K562 (cell line): ENCODE measurements around the gene UTS2R. TPM values are rescaled to one million over a fixed set of nuclear protein-coding genes. Genes with fewer than 3 reads are reported as not detected.

Experiments used
- ATAC-seq: fragments of 200-7000 bp; cut with Tn5 transposase; 3 replicates; pipeline ENCODE4 v1.9.1; 2020; ENCODE audit warnings: moderate library complexity
- BruUV-seq: library from RNA; stranded (reverse); fragments of 400-500 nt; replicated peaks from 2 replicates; lab custom pipeline; 2021; lab: Mats Ljungman, UMichigan
- CTCF ChIA-PET: fragments of 300-600 bp; formaldehyde crosslinking; extraction: SDS; loops from one replicate; lab custom pipeline; 2021; ENCODE audit warnings: low intra/inter-chr PET ratio; lab: Yijun Ruan, JAX
- POLR2A ChIA-PET: fragments of 300-600, 350-650 bp; sonication (Branson Sonifier 250); formaldehyde crosslinking; extraction: SDS; loops from one replicate; lab custom pipeline; 2021; ENCODE audit warnings: antibody characterized with exemption, inconsistent platforms; lab: Yijun Ruan, JAX
- DNase-seq, 4 experiments: peaks; one replicate each; pipeline versions ENCODE4 v3.0.0 to v3.0.0-alpha.2; 2011 to 2018; ENCODE audit warnings: low spot score in 3 of 4, mixed read lengths in 3 of 4; ENCODE audit errors: extremely low read depth in 1 of 4
- FAIRE-seq: peaks from 2 replicates; lab custom pipeline; 2011; peaks lifted over from hg19 to GRCh38; lab: Jason Lieb, UNC
- H2AFZ ChIP-seq: 2 replicates; pipeline ENCODE4 v1.6.0; 2011; ENCODE audit warnings: low read depth, low read length, control low read depth, inconsistent platforms
- H3K27ac ChIP-seq: fragments of 200-600 bp; 3 replicates; pipeline ENCODE4 v1.8.0; 2011; ENCODE audit warnings: low read depth, mild to moderate bottlenecking, control low read depth, inconsistent platforms, low read length, moderate library complexity, mixed read lengths; ENCODE audit errors: extremely low read depth
- H3K27me3 ChIP-seq, 2 experiments: fragments of 300-600 bp in 1 of 2; 2 replicates in 1 of 2; 3 replicates in 1 of 2; pipeline versions ENCODE4 v1.6.0 to v1.8.0; 2011; ENCODE audit warnings: inconsistent platforms in 2 of 2, low read length in 2 of 2, mild to moderate bottlenecking in 1 of 2, mixed read lengths in 1 of 2, moderate library complexity in 1 of 2; ENCODE audit not compliant: control insufficient read depth in 2 of 2, insufficient read depth in 2 of 2
- H3K36me3 ChIP-seq: fragments of 300-600 bp; 3 replicates; pipeline ENCODE4 v1.8.0; 2011; ENCODE audit warnings: mild to moderate bottlenecking, low read length, inconsistent platforms; ENCODE audit not compliant: control insufficient read depth, insufficient read depth
- H3K4me1 ChIP-seq, 2 experiments: fragments of 200-600 bp in 1 of 2; replicated peaks in 1 of 2; 2 replicates in 1 of 2; 3 replicates in 1 of 2; pipeline versions ENCODE4 v1.5.1 to v1.8.0; 2011; ENCODE audit warnings: inconsistent platforms in 2 of 2, low read length in 2 of 2, mild to moderate bottlenecking in 1 of 2, mixed read lengths in 1 of 2, moderate library complexity in 1 of 2; ENCODE audit not compliant: control insufficient read depth in 2 of 2, insufficient read depth in 2 of 2
- H3K4me2 ChIP-seq: 2 replicates; pipeline ENCODE4 v1.6.1; 2011; ENCODE audit warnings: low read length, control low read depth, inconsistent platforms, mixed read lengths; ENCODE audit not compliant: insufficient read depth
- H3K4me3 ChIP-seq: fragments of 200-600 bp; sonication (generic), shearing (Covaris generic); 2 replicates; pipeline ENCODE4 v1.5.1; 2016; ENCODE audit warnings: control low read depth, inconsistent platforms
- H3K79me2 ChIP-seq: fragments of 200-600 bp; 3 replicates; pipeline ENCODE4 v1.8.0; 2011; ENCODE audit warnings: low read length, inconsistent platforms; ENCODE audit not compliant: control insufficient read depth, insufficient read depth
- H3K9ac ChIP-seq, 2 experiments: 2 replicates each; pipeline versions ENCODE4 v1.6.0 to v1.6.1; 2011; ENCODE audit warnings: low read depth in 2 of 2, low read length in 2 of 2, control low read depth in 1 of 2, inconsistent platforms in 1 of 2, mild to moderate bottlenecking in 1 of 2, mixed read lengths in 1 of 2; ENCODE audit not compliant: insufficient read depth in 1 of 2
- H3K9me1 ChIP-seq: one replicate; pipeline ENCODE4 v1.6.0; 2011; ENCODE audit warnings: inconsistent platforms, mild to moderate bottlenecking, low read length, moderate library complexity; ENCODE audit not compliant: control insufficient read depth, insufficient read depth
- H3K9me3 ChIP-seq: replicated peaks from 2 replicates; pipeline ENCODE4 v1.5.1; 2011; ENCODE audit warnings: low read depth, low read length, inconsistent platforms; ENCODE audit not compliant: control insufficient read depth, insufficient read depth
- H4K20me1 ChIP-seq: replicated peaks from 2 replicates; pipeline ENCODE4 v1.6.1; 2011; ENCODE audit warnings: low read length, inconsistent platforms, mixed read lengths; ENCODE audit not compliant: control insufficient read depth, insufficient read depth
- DLX4 ChIP-seq: fragments of 250-450 bp; sonication (Bioruptor Pico); IDR thresholded peaks from 2 replicates; pipeline ENCODE4 v1.6.1; 2021; ENCODE audit warnings: mild to moderate bottlenecking
- E2F4 ChIP-seq: sonication (generic); formaldehyde crosslinking; IDR thresholded peaks from 2 replicates; pipeline ENCODE4 v1.8.0; 2022; ENCODE audit warnings: mild to moderate bottlenecking, low read depth, missing genetic modification reagents
- FOXP1 ChIP-seq: sonication (generic); formaldehyde crosslinking; IDR thresholded peaks from 2 replicates; pipeline ENCODE4 v1.8.0; 2022; ENCODE audit warnings: mild to moderate bottlenecking, missing genetic modification reagents
- HNRNPK ChIP-seq: fragments of 200-400 bp; formaldehyde crosslinking; IDR thresholded peaks from one replicate; pipeline ENCODE4 v1.6.1; 2018; ENCODE audit warnings: mild to moderate bottlenecking, low read depth, low read length; ENCODE audit not compliant: poor library complexity, severe bottlenecking
- MYNN ChIP-seq, 2 experiments: sonication (generic); formaldehyde crosslinking in 1 of 2; IDR thresholded peaks; 2 replicates each; pipeline versions ENCODE4 v1.5.0 to v1.6.1; 2016 to 2020; ENCODE audit warnings: antibody characterized with exemption in 1 of 2, missing genetic modification reagents in 1 of 2
- NCOA2 ChIP-seq, 2 experiments: fragments of 450-650 bp; IDR thresholded peaks; 2 replicates each; pipeline ENCODE4 v1.6.1; 2018; ENCODE audit warnings: mild to moderate bottlenecking in 2 of 2, moderate library complexity in 1 of 2; ENCODE audit not compliant: partially characterized antibody in 2 of 2
- PCBP1 ChIP-seq: fragments of 200-400 bp; formaldehyde crosslinking; IDR thresholded peaks from 2 replicates; pipeline ENCODE4 v1.6.1; 2018; ENCODE audit warnings: mild to moderate bottlenecking, low read depth, low read length; ENCODE audit not compliant: poor library complexity, severe bottlenecking
- SIN3B ChIP-seq: fragments of 450-650 bp; IDR thresholded peaks from 2 replicates; pipeline ENCODE4 v1.6.1; 2017; ENCODE audit warnings: low read depth, mild to moderate bottlenecking, moderate library complexity
- ZNF3 ChIP-seq: fragments of 250-450 bp; sonication (Bioruptor Pico); IDR thresholded peaks from 2 replicates; pipeline ENCODE4 v1.5.0; 2021; ENCODE audit warnings: mild to moderate bottlenecking, moderate library complexity
- ZNF586 ChIP-seq: fragments of 450-650 bp; formaldehyde crosslinking; conservative IDR thresholded peaks from 2 replicates; pipeline ENCODE4 v1.4.0; 2020; ENCODE audit warnings: mild to moderate bottlenecking, moderate library complexity
- ZNF696 ChIP-seq: fragments of 250-450 bp; sonication (Bioruptor Pico); conservative IDR thresholded peaks from 2 replicates; pipeline ENCODE4 v1.4.0; 2020; ENCODE audit warnings: mild to moderate bottlenecking, moderate library complexity
- WGBS: fragments of 100-300 bp; shearing (Covaris generic); methylation state at CpG from one replicate; pipeline ENCODE4 v1.1.6; 2016; ENCODE audit warnings: low coverage, mixed read lengths; ENCODE audit not compliant: insufficient coverage; ENCODE audit errors: missing lambda C conversion rate; 5-methylcytosine and 5-hydroxymethylcytosine counted together
- in situ Hi-C: fragments of 300-500 bp; cut with MboI; formaldehyde crosslinking; loops from 4 replicates; pipeline ENCODE4 v1.15.0; 2018; ENCODE audit warnings: inconsistent platforms, mixed read lengths
- intact Hi-C: fragments of 100-400 bp; cut with micrococcal nuclease; formaldehyde crosslinking; loops from 2 replicates; pipeline ENCODE4 v1.14.2; 2022
- polyA plus RNA-seq, 8 experiments: library from polyadenylated mRNA; depleted of rRNA in 4 of 8; stranded (reverse) in 5 of 8; unstranded in 3 of 8; fragments of >200 nt; fragmentation: Nextera tagmentation in 2 of 8; fragmentation: Illumina TruSeq in 1 of 8; extraction: Ambion mirVana in 2 of 8; extraction: Trizol in 1 of 8; gene quantifications; 2 replicates each; pipeline versions ENCODE4 v1.2.1 to v1.2.3, GENCODE V29; 2011 to 2014; ENCODE audit warnings: inconsistent platforms in 1 of 8, missing spikeins in 1 of 8
- total RNA-seq, 7 experiments: library from RNA; depleted of rRNA in 6 of 7; stranded (reverse); fragments of >200 nt in 6 of 7; fragmentation: Illumina TruSeq in 2 of 7; extraction: Trizol in 2 of 7; gene quantifications; 2 replicates each; pipeline versions ENCODE4 v1.2.1 to v1.2.3, GENCODE V29; 2011 to 2021; ENCODE audit warnings: low replicate concordance in 1 of 7
- TF ChIP-seq, protein P1 (sequence below): sonication (generic); formaldehyde crosslinking; IDR thresholded peaks from 2 replicates; pipeline ENCODE4 v1.8.0; 2022; ENCODE audit warnings: mild to moderate bottlenecking, missing genetic modification reagents
- TF ChIP-seq, protein P2 (sequence below): fragments of 250-450 bp; sonication (Bioruptor Pico); IDR thresholded peaks from 2 replicates; pipeline ENCODE4 v1.8.0; 2021; ENCODE audit warnings: moderate library complexity, mild to moderate bottlenecking, inconsistent platforms
- TF ChIP-seq, protein P3 (sequence below), 2 experiments: fragments of 450-650 bp in 1 of 2; sonication (generic) in 1 of 2; formaldehyde crosslinking; conservative IDR thresholded peaks; 2 replicates each; pipeline versions ENCODE4 v1.4.0 to v1.8.1; 2020 to 2022; ENCODE audit warnings: mild to moderate bottlenecking in 1 of 2, missing genetic modification reagents in 1 of 2

UTS2R gene
- total and polyA plus RNA-seq, 9 of the 15 experiments (the other 6 are each of a cell fraction or from before 2014, with no cell fraction given), result 0.22 TPM; not detected in 8

DNA sequence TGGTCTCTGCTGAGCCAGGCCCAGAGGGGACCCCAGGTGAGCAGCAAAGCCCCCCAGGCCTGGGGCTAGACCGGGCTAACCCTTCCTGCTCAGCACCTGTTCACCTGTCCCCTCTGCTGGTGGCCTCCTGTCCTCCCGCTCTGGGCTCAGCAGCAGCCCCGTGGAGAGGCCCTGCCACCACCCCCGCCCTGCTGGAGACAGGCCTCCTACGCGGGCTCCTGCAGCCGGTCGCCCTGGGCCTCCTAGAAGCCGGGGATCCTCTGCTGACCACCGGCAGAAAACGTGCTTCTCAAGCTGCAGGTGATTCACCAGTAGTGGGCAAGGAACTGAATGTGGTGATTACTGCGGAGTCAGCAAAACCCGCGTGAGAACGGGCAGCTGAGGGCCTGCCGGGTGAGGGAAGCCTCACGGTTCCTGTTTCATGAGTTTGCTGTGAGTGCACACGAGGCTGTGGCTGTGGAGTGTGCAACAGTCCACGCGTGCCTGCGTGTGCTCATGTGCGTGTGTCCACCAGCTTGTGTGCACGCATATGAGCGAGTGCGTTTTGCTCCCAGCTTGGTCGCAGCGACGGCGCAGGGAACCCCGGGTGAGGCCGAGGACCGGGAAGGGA lies 38.8 kb upstream of the UTS2R start:
- no TSS peak for BruUV-seq
- peak overlapping the region; percentile 31 for H3K4me3 ChIP-seq
- WGBS, result 62% methylated on average over 13 of the region's 32 CpGs
- ChIA-PET POLR2A (interaction anchor here (0.6 to 1.2 kb wide), 4 partner anchors 9 to 121 kb away, joined by 4 to 8 read pairs (median 4); no protein-coding TSS in a partner anchor), CTCF (no interaction called here)
- no peaks in the 10 kb centered on the region for H3K27me3 ChIP-seq
- DNase-seq (peak; percentile 59 to 76 (median 69)), ATAC-seq (peak; percentile 72), FAIRE-seq (no peak)
- no peaks in the 10 kb centered on the region for H3K9me3 ChIP-seq
- peak overlapping the region; percentile 78 for H2AFZ ChIP-seq
- peak overlapping the region; percentile 86 for H3K27ac ChIP-seq
- H3K4me1 ChIP-seq, result peaks cover 34 to 97% of the 10 kb centered on the region in 2 experiments
- H3K36me3 ChIP-seq, result no peaks in the 10 kb centered on the region
- peak overlapping the region; percentile 83 to 92 for H3K9ac ChIP-seq
- intact Hi-C loops, result no loop called here
- no peaks in the 10 kb centered on the region for H4K20me1 ChIP-seq
- peaks cover 11% of the 10 kb centered on the region; the same call in 2 of the 3 replicates for H3K79me2 ChIP-seq
- peak overlapping the region; percentile 94 for H3K4me2 ChIP-seq
- in situ Hi-C loops, result no loop called here
- no peaks in the 10 kb centered on the region for H3K9me1 ChIP-seq
- no peak for TF ChIP-seq DLX4 (CRISPR knock-in tag)
- TF ChIP-seq SIN3B, result no peak
- TF ChIP-seq FOXP1, result no peak
- no peak for TF ChIP-seq ZNF586 (CRISPR knock-in tag)
- peak; percentile 66; the same call in 1 of the 2 replicates for TF ChIP-seq E2F4 (CRISPR knock-in tag)
- TF ChIP-seq MYNN (IDR thresholded peaks at IDR 0.05), result no peak
- TF ChIP-seq MYNN (CRISPR knock-in tag; IDR thresholded peaks at IDR 0.05), result no peak
- TF ChIP-seq, protein P1, sequence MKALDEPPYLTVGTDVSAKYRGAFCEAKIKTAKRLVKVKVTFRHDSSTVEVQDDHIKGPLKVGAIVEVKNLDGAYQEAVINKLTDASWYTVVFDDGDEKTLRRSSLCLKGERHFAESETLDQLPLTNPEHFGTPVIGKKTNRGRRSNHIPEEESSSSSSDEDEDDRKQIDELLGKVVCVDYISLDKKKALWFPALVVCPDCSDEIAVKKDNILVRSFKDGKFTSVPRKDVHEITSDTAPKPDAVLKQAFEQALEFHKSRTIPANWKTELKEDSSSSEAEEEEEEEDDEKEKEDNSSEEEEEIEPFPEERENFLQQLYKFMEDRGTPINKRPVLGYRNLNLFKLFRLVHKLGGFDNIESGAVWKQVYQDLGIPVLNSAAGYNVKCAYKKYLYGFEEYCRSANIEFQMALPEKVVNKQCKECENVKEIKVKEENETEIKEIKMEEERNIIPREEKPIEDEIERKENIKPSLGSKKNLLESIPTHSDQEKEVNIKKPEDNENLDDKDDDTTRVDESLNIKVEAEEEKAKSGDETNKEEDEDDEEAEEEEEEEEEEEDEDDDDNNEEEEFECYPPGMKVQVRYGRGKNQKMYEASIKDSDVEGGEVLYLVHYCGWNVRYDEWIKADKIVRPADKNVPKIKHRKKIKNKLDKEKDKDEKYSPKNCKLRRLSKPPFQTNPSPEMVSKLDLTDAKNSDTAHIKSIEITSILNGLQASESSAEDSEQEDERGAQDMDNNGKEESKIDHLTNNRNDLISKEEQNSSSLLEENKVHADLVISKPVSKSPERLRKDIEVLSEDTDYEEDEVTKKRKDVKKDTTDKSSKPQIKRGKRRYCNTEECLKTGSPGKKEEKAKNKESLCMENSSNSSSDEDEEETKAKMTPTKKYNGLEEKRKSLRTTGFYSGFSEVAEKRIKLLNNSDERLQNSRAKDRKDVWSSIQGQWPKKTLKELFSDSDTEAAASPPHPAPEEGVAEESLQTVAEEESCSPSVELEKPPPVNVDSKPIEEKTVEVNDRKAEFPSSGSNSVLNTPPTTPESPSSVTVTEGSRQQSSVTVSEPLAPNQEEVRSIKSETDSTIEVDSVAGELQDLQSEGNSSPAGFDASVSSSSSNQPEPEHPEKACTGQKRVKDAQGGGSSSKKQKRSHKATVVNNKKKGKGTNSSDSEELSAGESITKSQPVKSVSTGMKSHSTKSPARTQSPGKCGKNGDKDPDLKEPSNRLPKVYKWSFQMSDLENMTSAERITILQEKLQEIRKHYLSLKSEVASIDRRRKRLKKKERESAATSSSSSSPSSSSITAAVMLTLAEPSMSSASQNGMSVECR (CRISPR knock-in tag), result peak; percentile 7; the same call in 1 of the 2 replicates
- no peak for TF ChIP-seq ZNF3 (CRISPR knock-in tag)
- no peak for TF ChIP-seq HNRNPK
- no peak for TF ChIP-seq PCBP1
- TF ChIP-seq NCOA2 (IDR thresholded peaks at IDR 0.05; ENCODE audit: partially characterized antibody in 2 of 2), result no peak
- TF ChIP-seq, protein P2, sequence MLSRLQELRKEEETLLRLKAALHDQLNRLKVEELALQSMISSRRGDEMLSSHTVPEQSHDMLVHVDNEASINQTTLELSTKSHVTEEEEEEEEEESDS (CRISPR knock-in tag), result no peak
- TF ChIP-seq, protein P3, sequence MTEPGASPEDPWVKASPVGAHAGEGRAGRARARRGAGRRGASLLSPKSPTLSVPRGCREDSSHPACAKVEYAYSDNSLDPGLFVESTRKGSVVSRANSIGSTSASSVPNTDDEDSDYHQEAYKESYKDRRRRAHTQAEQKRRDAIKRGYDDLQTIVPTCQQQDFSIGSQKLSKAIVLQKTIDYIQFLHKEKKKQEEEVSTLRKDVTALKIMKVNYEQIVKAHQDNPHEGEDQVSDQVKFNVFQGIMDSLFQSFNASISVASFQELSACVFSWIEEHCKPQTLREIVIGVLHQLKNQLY (CRISPR knock-in tag; conservative IDR thresholded peaks at IDR 0.05), result 0 out of 4 replicates have a peak, but pooled peaks of 1 of the 2 experiments have one; percentile 45
- TF ChIP-seq ZNF696 (CRISPR knock-in tag), result no peak
